ENCODE results near the gene VEGFB. TPM values are rescaled to one million over a fixed set of nuclear protein-coding genes. Genes with fewer than 3 reads are reported as not detected.

The VEGFB gene
- total RNA-seq, 1 donor from 2014 or later, result 2.3 TPM

GRCh38 chr11:64206457-64207255, 27.7 kb upstream of the VEGFB start, which contains the start of gene FERMT3:
FERMT3 (plus strand) TSS chr11:64206721; CDS start chr11:64207365, 644 bp downstream.
- Histone ChIP-seq H3K4me1 (peaks cover 8% of the 10 kb centered on the region), H3K4me2 (no peak within 1 kb of the TSS), H3K79me2 (ENCODE audit: low read depth) (no peaks in the 10 kb centered on the region), H3K4me3 (no peak within 1 kb of the TSS), H2AFZ (replicated peaks) (no peak within 1 kb of the TSS), H3K9me3 (ENCODE audit: low read depth) (no peaks in the 10 kb centered on the region), H3F3A (ENCODE audit: low read depth) (peaks cover 33% of the 10 kb centered on the region), H3K27me3 (no peaks in the 10 kb centered on the region), H3K27ac (peak within 1 kb of the TSS; percentile 3), H3K36me3 (no peaks in the 10 kb centered on the region), H4K20me1 (ENCODE audit: low read depth) (peaks cover 42% of the 10 kb centered on the region), H3K9ac (no peak within 1 kb of the TSS)
- no peak within 1 kb of the TSS for H3K27ac Mint-ChIP-seq
- H3K4me3 Mint-ChIP-seq, result no peak within 1 kb of the TSS
- DNase-seq (ENCODE audit: low spot score), result no peak
- H3K36me3 Mint-ChIP-seq, result peaks cover 21% of the 10 kb centered on the region
- H3K4me1 Mint-ChIP-seq, result peaks cover 13% of the 10 kb centered on the region
- H3K27me3 Mint-ChIP-seq (ENCODE audit: insufficient read depth, low read depth), result peaks cover 8% of the 10 kb centered on the region
- no peak for TF ChIP-seq EZH2 (IDR thresholded peaks at IDR 0.05)
- no peak for TF ChIP-seq EZH2phosphoT487 (IDR thresholded peaks at IDR 0.05)
- TF ChIP-seq CTCF (IDR thresholded peaks at IDR 0.05), result no peak
- H3K9me3 Mint-ChIP-seq, result no peaks in the 10 kb centered on the region

GRCh38 chr11:64207256-64208085, 26.9 kb upstream of the VEGFB start:
- Mint-ChIP-seq H3K4me1 (peaks cover 16% of the 10 kb centered on the region), H3K27ac (no peak overlapping the region), H3K4me3 (no peak overlapping the region), H3K27me3 (ENCODE audit: insufficient read depth, low read depth) (peaks cover 8% of the 10 kb centered on the region), H3K36me3 (peaks cover 17% of the 10 kb centered on the region), H3K9me3 (no peaks in the 10 kb centered on the region)
- H3K36me3 ChIP-seq, result no peaks in the 10 kb centered on the region
- no peak for TF ChIP-seq EZH2phosphoT487 (IDR thresholded peaks at IDR 0.05)
- TF ChIP-seq CTCF (IDR thresholded peaks at IDR 0.05), result no peak
- no peak for TF ChIP-seq EZH2 (IDR thresholded peaks at IDR 0.05)
- no peak overlapping the region for H3K27ac ChIP-seq
- no peak overlapping the region for H3K9ac ChIP-seq
- H3K4me1 ChIP-seq, result peaks cover 8% of the 10 kb centered on the region
- no peak overlapping the region for H2AFZ ChIP-seq (replicated peaks)
- H3K79me2 ChIP-seq (ENCODE audit: low read depth), result no peaks in the 10 kb centered on the region
- H3K4me2 ChIP-seq, result no peak overlapping the region
- no peaks in the 10 kb centered on the region for H3K9me3 ChIP-seq (ENCODE audit: low read depth)
- H3F3A ChIP-seq (ENCODE audit: low read depth), result peaks cover 28% of the 10 kb centered on the region
- H3K4me3 ChIP-seq, result no peak overlapping the region
- H4K20me1 ChIP-seq (ENCODE audit: low read depth), result peaks cover 34% of the 10 kb centered on the region
- DNase-seq (ENCODE audit: low spot score), result peak; percentile 2
- no peaks in the 10 kb centered on the region for H3K27me3 ChIP-seq

- Histone ChIP-seq H3F3A (ENCODE audit: low read depth) (peaks cover 20% of the 10 kb centered on the region), H3K9me3 (ENCODE audit: low read depth) (no peaks in the 10 kb centered on the region), H4K20me1 (ENCODE audit: low read depth) (peaks cover 26% of the 10 kb centered on the region), H3K27ac (no peak overlapping the region), H3K36me3 (no peaks in the 10 kb centered on the region), H3K9ac (no peak overlapping the region), H2AFZ (replicated peaks) (no peak overlapping the region), H3K4me2 (no peak overlapping the region), H3K4me3 (no peak overlapping the region), H3K79me2 (ENCODE audit: low read depth) (no peaks in the 10 kb centered on the region), H3K27me3 (no peaks in the 10 kb centered on the region), H3K4me1 (peaks cover under 1% of the 10 kb centered on the region)
- TF ChIP-seq CTCF (IDR thresholded peaks at IDR 0.05) (no peak), EZH2phosphoT487 (IDR thresholded peaks at IDR 0.05) (no peak), EZH2 (IDR thresholded peaks at IDR 0.05) (no peak)
- no peak overlapping the region for H3K27ac Mint-ChIP-seq
- peaks cover 15% of the 10 kb centered on the region for H3K4me1 Mint-ChIP-seq
- no peak overlapping the region for H3K4me3 Mint-ChIP-seq
- H3K27me3 Mint-ChIP-seq (ENCODE audit: insufficient read depth, low read depth), result peaks cover 8% of the 10 kb centered on the region
- H3K36me3 Mint-ChIP-seq, result peaks cover 13% of the 10 kb centered on the region
- H3K9me3 Mint-ChIP-seq, result no peaks in the 10 kb centered on the region
- DNase-seq (ENCODE audit: low spot score), result peak; percentile 1
These were observed 26.1 kb upstream of the VEGFB start for GRCh38 chr11:64208086-64208795.
